ENCODE results near the gene ANKRD63. TPM values are rescaled to one million over a fixed set of nuclear protein-coding genes. Genes with fewer than 3 reads are reported as not detected.

The ANKRD63 gene
- total and polyA plus RNA-seq, 10 donors: not detected

GRCh38 chr15:40235201-40235885 lies 47.5 kb downstream of the ANKRD63 start:
- DNase-seq: no peak
- Histone ChIP-seq H3K36me3 (no peaks in the 10 kb centered on the region), H3K27ac (peak overlapping the region in 7 of 8 donors; percentile 8 to 73 (median 48)), H3K9me3 (no peaks in the 10 kb centered on the region), H3K4me1 (peaks cover 3 to 40% (median 25%) of the 10 kb centered on the region in 6 donors), H3K4me3 (peak overlapping the region in 1 of 8 donors; percentile 19), H3K27me3 (replicated peaks in 1 of 7) (peaks cover 0 to 26% (median 11%) of the 10 kb centered on the region in 7 donors)
- intact Hi-C loops (cut with DNase I; ENCODE audit: low total_unique reads): no loop called here
- no peak for TF ChIP-seq POLR2A (IDR thresholded peaks at IDR 0.05)
- no peak for TF ChIP-seq CTCF (IDR thresholded peaks at IDR 0.05 in 8 of 11, conservative IDR thresholded peaks at IDR 0.05 in 3 of 11)
- TF ChIP-seq POLR2AphosphoS5 (IDR thresholded peaks at IDR 0.05): no peak
- 33 to 57% (median 43%) methylated on average over 4 of the region's 4 CpGs for WGBS, 5 donors

DNA sequence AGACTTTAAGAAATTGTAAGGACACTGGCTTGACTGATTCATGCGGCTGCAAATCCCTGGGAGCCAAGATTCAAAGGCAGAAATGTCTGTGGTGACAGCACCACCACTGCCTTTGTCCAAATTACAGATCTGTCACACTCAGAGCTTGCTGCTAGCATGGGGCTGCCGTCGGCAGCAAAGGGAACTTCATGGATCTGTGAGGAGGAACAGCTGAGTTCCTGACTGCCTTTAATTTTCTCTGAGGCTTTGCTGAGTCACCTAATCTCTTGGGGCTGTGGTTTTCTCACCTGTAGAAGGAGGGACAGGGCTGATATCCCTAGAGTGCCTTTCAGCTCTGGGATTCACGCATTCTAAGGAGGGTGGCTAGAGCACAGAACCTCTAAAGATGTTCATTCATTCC lies 48.1 kb downstream of the ANKRD63 start:
- no peak for DNase-seq
- TF ChIP-seq POLR2AphosphoS5 (IDR thresholded peaks at IDR 0.05) (no peak), POLR2A (IDR thresholded peaks at IDR 0.05) (no peak), CTCF (IDR thresholded peaks at IDR 0.05 in 8 of 11, conservative IDR thresholded peaks at IDR 0.05 in 3 of 11) (no peak)
- peaks cover 3 to 40% (median 25%) of the 10 kb centered on the region in 6 donors for H3K4me1 ChIP-seq
- WGBS, 5 donors: 47 to 72% (median 61%) methylated on average over 3 to 4 of the region's 4 CpGs
- H3K27ac ChIP-seq: peak overlapping the region in 6 of 8 donors; percentile 8 to 73 (median 56)
- H3K36me3 ChIP-seq: peaks cover 0 to 2% (median 0%) of the 10 kb centered on the region in 6 donors
- intact Hi-C loops (cut with DNase I; ENCODE audit: low total_unique reads): no loop called here
- H3K9me3 ChIP-seq: no peaks in the 10 kb centered on the region
- peaks cover 0 to 20% (median 10%) of the 10 kb centered on the region in 7 donors for H3K27me3 ChIP-seq (replicated peaks in 1 of 7)
- H3K4me3 ChIP-seq: peak overlapping the region in 1 of 8 donors; percentile 19

- H3K4me3 ChIP-seq: no peak overlapping the region
- intact Hi-C loops (cut with DNase I; ENCODE audit: low total_unique reads): no loop called here
Observed at GRCh38 chr15:40233727-40234577, 48.9 kb downstream of the ANKRD63 start.

GRCh38 chr15:40232625-40233070 lies 50.2 kb downstream of the ANKRD63 start:
- H3K27ac ChIP-seq: no peak overlapping the region
- no peaks in the 10 kb centered on the region for H3K27me3 ChIP-seq (replicated peaks in 1 of 7)
- peaks cover 0 to 9% (median 0%) of the 10 kb centered on the region in 6 donors for H3K36me3 ChIP-seq
- peaks cover 3 to 25% (median 14%) of the 10 kb centered on the region in 6 donors for H3K4me1 ChIP-seq
- H3K9me3 ChIP-seq: no peaks in the 10 kb centered on the region
- TF ChIP-seq POLR2A (IDR thresholded peaks at IDR 0.05) (no peak), CTCF (IDR thresholded peaks at IDR 0.05 in 8 of 11, conservative IDR thresholded peaks at IDR 0.05 in 3 of 11) (no peak), POLR2AphosphoS5 (IDR thresholded peaks at IDR 0.05) (no peak)
- intact Hi-C loops (cut with DNase I; ENCODE audit: low total_unique reads): no loop called here
- DNase-seq: no peak
- no peak overlapping the region for H3K4me3 ChIP-seq
- 59 to 87% (median 74%) methylated on average over 6 to 7 of the region's 7 CpGs for WGBS, 5 donors

More at GRCh38 chr15:40233727-40234577, 48.9 kb downstream of the ANKRD63 start:
- no peaks in the 10 kb centered on the region for H3K9me3 ChIP-seq
- peaks cover 0 to 9% (median 0%) of the 10 kb centered on the region in 6 donors for H3K36me3 ChIP-seq
- TF ChIP-seq POLR2AphosphoS5 (IDR thresholded peaks at IDR 0.05): no peak
- no peak for TF ChIP-seq POLR2A (IDR thresholded peaks at IDR 0.05)
- WGBS, 5 donors: 80 to 88% (median 85%) methylated on average over 11 of the region's 11 CpGs
- H3K27ac ChIP-seq: no peak overlapping the region
- H3K4me1 ChIP-seq: peaks cover 3 to 33% (median 19%) of the 10 kb centered on the region in 6 donors
- no peak for DNase-seq
- H3K27me3 ChIP-seq (replicated peaks in 1 of 7): peaks cover 0 to 12% (median 2%) of the 10 kb centered on the region in 7 donors

Other genes starting within 250 kb of the ANKRD63 start
- gene SRP14, start 243.9 kb downstream of the ANKRD63 start, total RNA-seq: 100 to 1,000 TPM; 109 to 256 (median 145) TPM
- gene SRP14, start 243.9 kb downstream of the ANKRD63 start, polyA plus RNA-seq: 100 to 1,000 TPM; 295 to 356 (median 353) TPM
- gene BMF, start 174.2 kb downstream of the ANKRD63 start, total RNA-seq: 10 to 100 TPM; 16.9 to 77.9 (median 36.1) TPM
- 10 to 100 TPM; 25.5 to 33.1 (median 27.7) TPM for gene BMF, start 174.2 kb downstream of the ANKRD63 start, polyA plus RNA-seq
- 10 to 100 TPM in 3 of 7 donors, 1 to 10 TPM in 4; 3.0 to 11.8 (median 8.5) TPM for gene BUB1B, start 122.0 kb downstream of the ANKRD63 start, total RNA-seq
- 1 to 10 TPM; 1.2 to 4.7 (median 2.3) TPM for gene BUB1B, start 122.0 kb downstream of the ANKRD63 start, polyA plus RNA-seq
- gene PAK6, start 44.0 kb downstream of the ANKRD63 start, total RNA-seq: 1 to 10 TPM; 1.5 to 5.4 (median 2.0) TPM
- under 1 TPM; 0.24 to 0.46 (median 0.38) TPM for gene PAK6, start 44.0 kb downstream of the ANKRD63 start, polyA plus RNA-seq
- gene PLCB2, start 24.9 kb upstream of the ANKRD63 start, total RNA-seq: 100 to 1,000 TPM; 175 to 247 (median 189) TPM
- gene PLCB2, start 24.9 kb upstream of the ANKRD63 start, polyA plus RNA-seq: 100 to 1,000 TPM in 2 of 3 donors, 10 to 100 TPM in 1; 63.8 to 190 (median 168) TPM
- 10 to 100 TPM; 16.8 to 29.6 (median 22.9) TPM for gene INAFM2, start 40.6 kb upstream of the ANKRD63 start, total RNA-seq
- gene INAFM2, start 40.6 kb upstream of the ANKRD63 start, polyA plus RNA-seq: 10 to 100 TPM in 1 of 3 donors, 1 to 10 TPM in 2; 7.4 to 10.9 (median 9.8) TPM
- gene CCDC9B, start 57.9 kb upstream of the ANKRD63 start, total RNA-seq: 10 to 100 TPM in 3 of 7 donors, 1 to 10 TPM in 4; 3.5 to 19.4 (median 9.4) TPM
- 1 to 10 TPM; 2.2 to 8.0 (median 3.1) TPM for gene CCDC9B, start 57.9 kb upstream of the ANKRD63 start, polyA plus RNA-seq
- gene PHGR1, start 68.0 kb upstream of the ANKRD63 start, total RNA-seq: not detected
- 1 to 10 TPM in 1 of 3 donors, under 1 TPM in 1, not detected in 1; 0.67 to 4.9 TPM for gene PHGR1, start 68.0 kb upstream of the ANKRD63 start, polyA plus RNA-seq
- 1 to 10 TPM in 2 of 7 donors, under 1 TPM in 4, not detected in 1; 0.05 to 3.0 (median 0.45) TPM for gene DISP2, start 75.2 kb upstream of the ANKRD63 start, total RNA-seq
- under 1 TPM; 0.47 to 0.63 (median 0.54) TPM for gene DISP2, start 75.2 kb upstream of the ANKRD63 start, polyA plus RNA-seq
- 10 to 100 TPM in 4 of 7 donors, 1 to 10 TPM in 3; 8.3 to 16.8 (median 11.5) TPM for gene KNSTRN, start 99.7 kb upstream of the ANKRD63 start, total RNA-seq
- 10 to 100 TPM in 1 of 3 donors, 1 to 10 TPM in 2; 6.0 to 10.3 (median 9.0) TPM for gene KNSTRN, start 99.7 kb upstream of the ANKRD63 start, polyA plus RNA-seq
- 10 to 100 TPM; 39.6 to 93.9 (median 61.6) TPM for gene IVD, start 122.7 kb upstream of the ANKRD63 start, total RNA-seq
- gene IVD, start 122.7 kb upstream of the ANKRD63 start, polyA plus RNA-seq: 10 to 100 TPM; 25.1 to 44.4 (median 35.1) TPM
- gene BAHD1, start 157.9 kb upstream of the ANKRD63 start, total RNA-seq: 10 to 100 TPM; 13.5 to 27.0 (median 22.2) TPM
- 10 to 100 TPM in 1 of 3 donors, 1 to 10 TPM in 2; 7.4 to 14.2 (median 8.7) TPM for gene BAHD1, start 157.9 kb upstream of the ANKRD63 start, polyA plus RNA-seq
- gene CHST14, start 187.9 kb upstream of the ANKRD63 start, total RNA-seq: 10 to 100 TPM; 12.0 to 18.5 (median 15.3) TPM
- gene CHST14, start 187.9 kb upstream of the ANKRD63 start, polyA plus RNA-seq: 10 to 100 TPM in 1 of 3 donors, 1 to 10 TPM in 2; 7.1 to 10.6 (median 9.0) TPM